K562 (cell line): Measurements from ENCODE around the gene ANKRD65.

Source experiments
- ADNP ChIP-seq: fragments of 200-800 bp; sonication (Bioruptor generic); IDR thresholded peaks from 2 replicates; pipeline ENCODE4 v1.6.1; 2016; ENCODE audit warnings: missing genetic modification characterization, missing compliant biosample characterization
- CHD2 ChIP-seq: IDR thresholded peaks from 2 replicates; pipeline ENCODE4 v1.6.1; 2011; ENCODE audit warnings: low read depth, low read length
- CTCF ChIP-seq, 3 experiments: IDR thresholded peaks in 2 of 3; conservative IDR thresholded peaks in 1 of 3; 2 replicates each; pipeline ENCODE4 v1.5.1; 2011 to 2012; ENCODE audit warnings: low read length in 3 of 3, mild to moderate bottlenecking in 3 of 3, control low read depth in 2 of 3, improper control_type of control experiment in 1 of 3, inconsistent platforms in 1 of 3, low read depth in 1 of 3, mixed read lengths in 1 of 3, moderate library complexity in 1 of 3; ENCODE audit not compliant: insufficient read depth in 2 of 3
- E2F1 ChIP-seq: sonication (generic); formaldehyde crosslinking; IDR thresholded peaks from 2 replicates; pipeline ENCODE4 v1.8.1; 2023; ENCODE audit warnings: mild to moderate bottlenecking, missing genetic modification reagents, moderate library complexity
- EZH2 ChIP-seq: IDR thresholded peaks from 2 replicates; pipeline ENCODE4 v1.6.1; 2012; ENCODE audit warnings: low read depth, mild to moderate bottlenecking, inconsistent platforms, low read length, borderline replicate concordance
- MTA3 ChIP-seq: fragments of 450-650 bp; formaldehyde crosslinking; IDR thresholded peaks from 2 replicates; pipeline ENCODE4 v1.6.1; 2017; ENCODE audit warnings: mild to moderate bottlenecking, borderline replicate concordance
- NFRKB ChIP-seq: fragments of 450-650 bp; IDR thresholded peaks from 2 replicates; pipeline ENCODE4 v1.6.1; 2016; ENCODE audit warnings: low read depth
- RAD21 ChIP-seq, 2 experiments: fragments of 250-450 bp in 1 of 2; fragments of 450-650 bp in 1 of 2; sonication (Bioruptor Pico) in 1 of 2; formaldehyde crosslinking in 1 of 2; IDR thresholded peaks in 1 of 2; conservative IDR thresholded peaks in 1 of 2; 2 replicates each; pipeline versions ENCODE4 v1.4.0 to v1.8.0; 2020 to 2022; ENCODE audit warnings: mild to moderate bottlenecking in 2 of 2, moderate library complexity in 1 of 2
- RB1 ChIP-seq: fragments of 450-650 bp; IDR thresholded peaks from 2 replicates; pipeline ENCODE4 v1.6.1; 2017; ENCODE audit warnings: low read depth, mild to moderate bottlenecking
- TFAP4 ChIP-seq: sonication (generic); formaldehyde crosslinking; IDR thresholded peaks from 2 replicates; pipeline ENCODE4 v1.8.0; 2022; ENCODE audit warnings: missing genetic modification reagents, mild to moderate bottlenecking, moderate library complexity, borderline replicate concordance
- ZNF551 ChIP-seq: fragments of 250-450 bp; sonication (Bioruptor Pico); IDR thresholded peaks from 2 replicates; pipeline ENCODE4 v1.5.0; 2021; ENCODE audit warnings: mild to moderate bottlenecking, moderate library complexity

GRCh38 chr1:1373815-1374588, 47.1 kb downstream of the ANKRD65 start:
- peak; percentile 30; the same call in 1 of the 2 replicates for TF ChIP-seq TFAP4 (CRISPR knock-in tag)
- TF ChIP-seq CHD2: peak; percentile 39; the same call in 1 of the 2 replicates
- no peak for TF ChIP-seq CTCF (IDR thresholded peaks at IDR 0.05 in 2 of 3, conservative IDR thresholded peaks at IDR 0.05 in 1 of 3; ENCODE audit: insufficient read depth in 2 of 3, low read depth in 1 of 3, low read length in 3 of 3)
- no peak for TF ChIP-seq NFRKB
- TF ChIP-seq ADNP (tag): no peak
- TF ChIP-seq ZNF551 (CRISPR knock-in tag): no peak
- no peak for TF ChIP-seq EZH2
- no peak for TF ChIP-seq RAD21 (CRISPR knock-in tag; conservative IDR thresholded peaks at IDR 0.05 in 1 of 2, IDR thresholded peaks at IDR 0.05 in 1 of 2)
- no peak for TF ChIP-seq MTA3
- no peak for TF ChIP-seq E2F1
- 0 out of 2 replicates have a peak, but pooled peaks have one; percentile 2 for TF ChIP-seq RB1
